CD4-positive, alpha-beta T cell treated with Interleukin-4 for 1 hour (primary cell): Measurements from ENCODE around the gene PPP1R13L.
"Not testable (repeated sequence)": the region's sequence is repeated elsewhere in the genome, so short reads cannot be mapped to it uniquely, and the experiment has no call there.

Source experiments
- DNase-seq, 2 donors: peaks; one replicate each; pipeline ENCODE4 v3.0.0-alpha.2; 2020 to 2022

The PPP1R13L gene, protein sequence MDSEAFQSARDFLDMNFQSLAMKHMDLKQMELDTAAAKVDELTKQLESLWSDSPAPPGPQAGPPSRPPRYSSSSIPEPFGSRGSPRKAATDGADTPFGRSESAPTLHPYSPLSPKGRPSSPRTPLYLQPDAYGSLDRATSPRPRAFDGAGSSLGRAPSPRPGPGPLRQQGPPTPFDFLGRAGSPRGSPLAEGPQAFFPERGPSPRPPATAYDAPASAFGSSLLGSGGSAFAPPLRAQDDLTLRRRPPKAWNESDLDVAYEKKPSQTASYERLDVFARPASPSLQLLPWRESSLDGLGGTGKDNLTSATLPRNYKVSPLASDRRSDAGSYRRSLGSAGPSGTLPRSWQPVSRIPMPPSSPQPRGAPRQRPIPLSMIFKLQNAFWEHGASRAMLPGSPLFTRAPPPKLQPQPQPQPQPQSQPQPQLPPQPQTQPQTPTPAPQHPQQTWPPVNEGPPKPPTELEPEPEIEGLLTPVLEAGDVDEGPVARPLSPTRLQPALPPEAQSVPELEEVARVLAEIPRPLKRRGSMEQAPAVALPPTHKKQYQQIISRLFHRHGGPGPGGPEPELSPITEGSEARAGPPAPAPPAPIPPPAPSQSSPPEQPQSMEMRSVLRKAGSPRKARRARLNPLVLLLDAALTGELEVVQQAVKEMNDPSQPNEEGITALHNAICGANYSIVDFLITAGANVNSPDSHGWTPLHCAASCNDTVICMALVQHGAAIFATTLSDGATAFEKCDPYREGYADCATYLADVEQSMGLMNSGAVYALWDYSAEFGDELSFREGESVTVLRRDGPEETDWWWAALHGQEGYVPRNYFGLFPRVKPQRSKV

DNA sequence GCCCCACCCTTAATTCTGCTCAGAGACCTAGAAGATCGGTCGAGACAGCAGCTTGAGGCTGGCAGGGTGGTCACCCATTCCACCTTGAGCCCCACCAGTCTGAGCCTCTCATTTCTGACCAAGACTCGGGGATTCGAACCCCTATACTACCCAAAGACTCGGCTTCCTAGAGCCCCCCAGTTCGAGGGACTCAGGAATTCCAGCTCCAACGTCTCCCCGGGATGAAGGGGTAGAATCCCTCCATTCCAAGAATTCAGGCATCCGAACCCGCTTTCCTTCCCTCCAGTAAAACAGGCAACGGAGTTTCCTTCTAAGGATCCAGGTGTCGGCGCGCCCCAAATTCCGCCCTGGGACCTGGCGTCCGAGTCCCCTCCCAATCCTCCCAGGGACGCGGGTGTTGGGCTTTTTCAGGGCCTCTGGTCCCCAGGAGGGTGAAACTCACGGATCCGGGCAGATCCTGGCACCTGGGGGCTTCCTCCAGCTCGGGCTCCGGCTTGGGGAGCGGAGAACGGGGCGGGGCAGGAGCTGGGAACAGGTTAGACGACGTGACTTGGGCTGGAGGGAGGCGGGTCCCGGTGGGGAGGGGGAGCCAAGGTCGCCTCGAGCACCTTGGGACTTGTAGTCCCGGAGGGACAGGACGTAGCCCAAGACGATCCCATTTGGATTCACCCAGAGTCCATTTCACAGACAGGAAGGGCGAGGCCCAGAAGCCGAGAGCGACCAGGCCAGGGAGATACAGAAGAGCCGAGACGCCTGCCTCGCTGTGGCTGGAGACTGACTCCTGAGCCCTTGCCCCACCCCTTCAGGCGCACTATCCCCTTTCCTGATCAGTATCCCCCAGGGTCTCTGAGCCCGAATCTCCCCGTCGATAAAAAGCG, at the start of gene PPP1R13L:
TSS of gene PPP1R13L (minus strand) at position 513 of the 878 bp plus-strand sequence. CDS start 6,751 bp downstream, outside the sequence.
- DNase-seq = peak; percentile 51 to 56

DNA sequence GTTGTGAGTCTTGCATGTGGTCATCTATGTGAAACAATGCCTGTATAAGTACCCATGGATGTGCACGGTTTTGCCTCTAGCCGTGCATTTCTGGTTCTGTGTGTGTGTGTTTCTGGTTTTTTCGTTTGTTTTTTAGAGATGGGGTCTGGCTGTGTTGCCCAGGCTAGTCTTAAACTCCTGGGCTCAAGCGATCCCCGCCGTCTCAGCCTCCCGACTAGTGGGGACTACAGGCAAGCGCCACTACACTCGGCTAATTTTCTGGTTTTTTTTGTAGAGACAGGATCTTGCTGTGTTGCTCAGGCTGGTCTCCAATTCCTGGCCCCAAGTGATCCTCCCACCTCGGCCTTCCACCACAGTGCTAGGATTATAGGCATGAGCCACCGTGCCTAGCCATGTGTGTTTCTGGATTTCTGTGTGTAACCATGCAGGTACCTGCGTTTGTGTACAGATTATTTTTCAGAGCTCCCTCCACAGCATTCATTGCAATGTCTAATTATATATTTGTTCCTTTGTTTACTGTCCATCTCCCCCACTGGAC, 47.0 kb upstream of the PPP1R13L start:
- DNase-seq = no peak

DNA sequence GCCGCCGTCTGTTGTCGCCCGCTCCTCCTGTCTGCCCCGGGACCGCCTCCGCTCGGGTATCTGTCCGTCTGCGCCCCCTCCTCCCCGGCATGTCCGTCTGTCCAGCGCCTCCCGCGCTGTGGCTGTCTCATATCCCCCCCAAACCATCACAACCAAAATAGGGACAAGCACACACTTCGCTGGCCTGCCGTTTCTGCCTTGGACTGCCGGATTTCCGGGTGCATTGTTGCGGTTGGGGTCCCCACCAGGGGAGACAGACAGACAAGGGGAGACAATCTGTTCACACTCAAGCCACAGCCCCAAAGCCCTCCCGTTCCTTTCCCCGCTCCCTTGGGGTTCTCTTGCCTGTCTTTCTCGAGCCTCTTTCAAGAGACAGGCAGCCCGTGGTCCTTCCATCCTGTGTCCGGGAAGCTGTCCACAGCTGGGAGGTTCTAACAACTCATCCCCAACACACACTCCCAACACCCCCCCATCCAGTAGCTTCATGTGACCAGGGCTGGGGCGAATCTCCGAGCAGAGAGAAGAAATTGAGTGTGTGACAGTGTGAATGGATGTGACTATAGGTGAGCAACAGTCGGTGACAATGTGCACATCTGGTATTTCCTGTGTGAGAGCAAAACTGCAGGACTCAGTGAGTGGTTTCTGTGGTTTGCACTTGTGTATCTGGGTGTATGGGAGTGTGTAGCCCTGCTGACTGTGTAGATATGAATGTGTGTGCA, 46.4 kb upstream of the PPP1R13L start:
- peak; percentile 83 to 87 for DNase-seq

DNA sequence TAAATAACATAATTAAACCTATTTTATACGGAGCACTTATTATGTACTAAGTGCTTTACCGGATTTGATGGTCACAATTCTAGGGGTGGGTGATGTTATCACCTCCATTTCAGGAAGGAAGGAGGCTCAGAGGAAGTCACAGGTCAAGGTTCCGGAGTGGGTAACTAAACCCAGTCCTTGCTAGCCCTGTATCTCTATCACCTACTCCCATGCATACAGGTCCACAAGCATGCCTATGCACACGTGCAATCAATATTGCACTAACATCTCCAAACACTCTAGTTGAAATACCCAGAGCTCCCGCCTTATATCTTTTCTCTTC, 45.1 kb upstream of the PPP1R13L start:
- DNase-seq = peak; percentile 74 to 83

GRCh38 chr19:45448887-45449299, 44.0 kb upstream of the PPP1R13L start:
- DNase-seq = peak; percentile 37 to 39

- no peak for DNase-seq
These were observed 43.5 kb upstream of the PPP1R13L start for GRCh38 chr19:45448425-45448756.

DNA sequence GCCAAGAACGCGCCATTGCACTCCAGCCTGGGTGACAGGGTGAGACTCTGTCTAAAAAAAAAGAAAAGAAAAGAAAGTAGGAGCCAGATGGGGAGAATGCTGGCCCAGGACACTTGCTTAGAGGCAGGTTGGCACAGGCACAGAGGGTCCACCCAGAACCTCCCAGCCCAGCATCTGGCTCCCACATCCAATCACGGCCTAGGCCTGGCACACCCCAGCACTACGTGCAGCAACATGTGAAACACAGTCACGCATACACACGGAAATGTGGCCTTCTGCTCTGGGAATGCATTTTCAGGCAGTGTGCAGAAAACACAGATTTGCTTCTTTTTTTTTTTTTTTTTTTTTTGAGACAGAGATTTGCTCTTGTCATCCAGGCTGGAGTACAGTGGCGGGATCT, 42.1 kb upstream of the PPP1R13L start:
- no peak for DNase-seq

DNA sequence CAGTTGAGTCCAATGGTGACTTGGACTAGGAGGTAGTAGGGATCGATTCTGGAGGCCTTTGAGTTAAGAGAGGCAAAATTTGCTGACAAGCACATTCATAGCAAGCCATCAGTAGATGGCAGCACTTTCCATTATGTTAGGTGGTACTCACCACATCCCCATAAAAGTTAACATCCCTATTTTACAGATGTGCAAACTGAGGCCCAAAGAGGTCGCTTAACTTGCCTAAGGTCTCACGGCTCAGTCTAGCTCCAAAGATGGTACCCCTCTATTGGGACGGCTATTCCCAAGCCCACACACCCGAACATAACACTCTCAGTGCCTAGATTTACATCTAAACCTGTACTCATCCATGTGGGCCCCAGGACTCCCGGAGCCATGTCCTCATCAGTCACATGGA, 41.4 kb upstream of the PPP1R13L start:
- DNase-seq = peak in 1 of 2 donors; percentile 60

DNA sequence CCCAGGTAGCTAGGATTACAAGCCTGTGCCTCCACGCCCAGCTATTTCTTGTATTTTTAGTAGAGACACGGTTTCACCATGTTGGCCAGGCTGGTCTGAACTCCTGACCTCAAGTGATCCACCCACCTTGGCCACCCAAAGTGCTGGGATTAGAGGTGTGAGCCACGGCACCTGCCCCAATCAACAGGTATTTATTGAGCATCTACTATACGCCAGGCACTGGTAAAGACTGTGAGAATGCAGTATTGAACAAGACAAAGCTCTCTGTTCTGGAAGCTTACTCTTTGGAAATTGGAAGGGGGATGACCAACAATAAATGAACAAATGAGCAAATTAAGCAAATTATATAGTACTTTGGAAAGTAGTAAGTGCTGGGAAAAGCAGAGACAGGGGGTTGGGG, 40.3 kb upstream of the PPP1R13L start:
- DNase-seq = no peak

DNA sequence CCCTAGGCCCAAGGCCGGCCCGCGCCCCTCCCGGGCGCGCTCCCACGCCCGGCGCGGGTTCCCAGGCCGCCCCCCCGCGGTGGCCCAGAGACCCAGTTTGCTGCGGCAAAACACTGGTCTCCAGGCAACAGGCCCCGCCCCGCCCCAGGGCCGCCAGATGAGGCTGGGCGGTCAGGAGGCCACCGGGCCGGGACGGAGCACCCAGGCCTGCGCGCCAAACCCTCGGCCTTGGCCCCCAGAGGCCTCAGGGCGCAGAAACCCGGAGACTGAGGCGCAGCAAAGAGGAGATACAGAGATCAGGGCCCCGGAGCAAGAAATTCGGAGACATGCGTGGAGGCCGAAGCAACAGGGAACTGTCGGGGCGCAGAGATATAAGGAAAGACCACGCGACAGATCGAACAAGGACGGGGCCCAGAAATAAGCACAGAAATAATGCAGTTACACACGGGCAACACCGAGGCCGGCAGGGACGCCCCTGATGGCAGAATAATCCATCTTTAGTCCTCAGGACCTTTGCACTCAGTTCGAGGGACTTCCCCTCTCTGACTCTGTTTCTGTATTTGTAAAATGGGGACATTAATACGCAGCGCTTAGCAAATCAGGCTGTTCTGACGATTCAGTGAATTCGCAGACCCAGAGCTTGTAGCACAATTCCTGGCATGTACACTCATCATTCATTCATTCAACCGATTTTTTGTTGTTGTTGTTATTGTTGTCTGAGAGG, 39.6 kb upstream of the PPP1R13L start:
- peak; percentile 92 to 94 for DNase-seq

DNA sequence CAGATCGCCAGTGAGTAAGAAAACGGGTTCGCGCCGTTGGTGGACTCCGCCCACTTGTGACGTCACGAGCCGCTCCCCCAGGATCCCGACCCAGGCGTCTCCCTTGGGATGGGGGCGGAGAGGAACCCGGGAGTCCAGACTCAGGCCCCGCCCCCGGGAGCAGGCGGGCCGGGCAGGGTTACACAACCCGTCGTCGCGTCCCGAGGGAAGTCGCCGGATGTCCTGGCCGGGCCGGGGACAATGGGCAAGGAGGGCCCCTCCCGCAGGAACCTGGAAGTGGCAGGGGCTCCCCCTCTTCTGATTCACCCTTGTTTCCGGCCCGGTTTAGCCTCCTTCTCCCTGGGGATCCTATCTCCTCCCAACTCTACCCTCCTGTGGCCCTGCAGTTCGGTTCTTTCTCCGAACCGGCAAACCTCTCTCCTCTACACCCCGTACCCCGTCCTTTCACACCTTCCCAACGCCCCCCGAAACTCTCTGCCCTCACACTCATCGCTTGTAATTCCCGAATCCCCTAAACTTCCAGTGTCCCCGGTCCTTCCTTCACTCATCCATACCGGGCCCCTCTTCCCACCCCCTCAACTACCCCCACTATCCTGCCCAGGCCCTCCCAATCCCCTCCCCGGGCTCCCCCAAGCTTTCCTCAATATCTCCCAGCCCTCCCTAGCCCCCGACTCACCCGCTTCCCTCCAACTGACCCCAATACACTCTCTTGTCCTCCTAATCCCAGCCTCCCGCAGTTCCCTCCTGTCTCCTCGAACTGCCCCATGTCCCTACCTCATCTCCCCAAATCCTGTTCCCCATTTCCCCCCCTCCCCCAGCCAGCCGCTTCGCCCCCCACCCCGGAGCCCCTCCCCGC, 38.8 kb upstream of the PPP1R13L start:
- DNase-seq = peak; percentile 70 to 84

GRCh38 chr19:45442778-45443461, 38.1 kb upstream of the PPP1R13L start:
- DNase-seq = peak; percentile 69 to 91

DNA sequence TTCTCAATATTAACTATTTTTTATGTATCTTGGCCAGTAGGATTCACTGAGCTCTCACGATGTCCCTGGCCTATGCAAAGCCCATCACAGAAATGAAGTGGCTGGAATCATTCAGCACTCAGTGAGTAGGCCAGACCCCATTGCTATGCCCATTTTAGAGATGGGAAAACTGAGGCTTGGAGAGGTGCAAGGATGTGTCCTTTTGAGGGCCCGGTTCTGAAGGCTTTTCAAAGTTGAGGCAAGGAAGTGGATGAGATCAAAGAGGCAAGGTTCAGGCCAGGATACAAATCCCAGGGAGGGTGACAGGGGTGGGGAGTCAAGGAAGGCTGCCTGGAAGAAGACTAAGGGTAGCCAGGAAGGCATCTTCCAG, 37.5 kb upstream of the PPP1R13L start:
- no peak for DNase-seq

GRCh38 chr19:45440873-45441654, 36.2 kb upstream of the PPP1R13L start:
- no peak for DNase-seq

GRCh38 chr19:45440259-45440638, 35.4 kb upstream of the PPP1R13L start:
- DNase-seq = no peak

- peak; percentile 89 to 90 for DNase-seq
These were observed 34.8 kb upstream of the PPP1R13L start for GRCh38 chr19:45439569-45440258.

DNA sequence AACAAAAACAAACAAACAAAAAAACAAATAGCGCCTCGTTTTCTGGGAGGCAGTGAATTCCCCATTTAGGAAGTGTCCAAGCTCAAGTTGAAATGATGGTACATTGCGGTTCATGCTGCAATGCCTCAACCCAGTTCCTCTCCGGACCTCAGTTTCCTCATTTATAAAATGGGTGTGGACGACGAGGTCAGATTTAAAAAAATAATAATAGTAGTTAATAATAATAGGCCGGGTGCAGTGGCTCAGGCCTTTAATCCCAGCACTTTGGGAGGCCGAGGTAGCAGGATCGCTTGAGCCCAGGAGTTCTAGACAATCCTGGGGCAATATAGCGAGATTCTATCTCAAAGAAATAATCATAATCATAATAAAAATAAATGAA, 34.3 kb upstream of the PPP1R13L start:
- no peak for DNase-seq

DNA sequence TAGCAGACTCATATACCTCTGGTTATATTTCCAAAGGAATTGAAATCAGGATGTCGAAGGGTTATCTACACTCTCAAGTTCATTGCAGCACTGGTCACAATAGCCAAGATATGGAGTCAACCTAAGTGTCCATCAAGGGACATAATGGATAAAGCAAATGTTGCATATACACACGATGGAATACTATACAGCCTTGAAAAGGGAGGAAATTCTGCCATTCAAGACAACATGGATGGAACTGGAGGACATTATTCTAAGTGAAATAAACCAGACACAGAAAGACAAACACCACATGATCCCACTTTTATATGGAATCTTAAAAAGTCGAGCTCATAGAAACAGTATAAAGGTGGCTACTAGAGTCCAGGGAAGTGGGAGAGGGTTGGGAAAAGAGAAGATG, 32.5 kb upstream of the PPP1R13L start:
- no peak for DNase-seq

GRCh38 chr19:45432543-45432942, 27.7 kb upstream of the PPP1R13L start:
- DNase-seq = not testable (repeated sequence)
